Mesendoderm (in vitro differentiated cells): ENCODE results near the gene ARHGAP9.

Source experiments
- DNase-seq: peaks from one replicate; pipeline ENCODE4 v3.0.0; 2013
- H2AK5ac ChIP-seq: 2 replicates; pipeline ENCODE4 v1.6.1; 2013; ENCODE audit warnings: low read length, inconsistent platforms
- H2BK120ac ChIP-seq: 2 replicates; pipeline ENCODE4 v1.6.1; 2013; ENCODE audit warnings: low read depth, mild to moderate bottlenecking, low read length, moderate library complexity, mixed read lengths
- H2BK15ac ChIP-seq: replicated peaks from 2 replicates; pipeline ENCODE4 v1.6.1; 2013; ENCODE audit warnings: low read depth, mild to moderate bottlenecking, moderate library complexity
- H2BK5ac ChIP-seq: 2 replicates; pipeline ENCODE4 v1.6.1; 2013; ENCODE audit warnings: low read length, inconsistent platforms
- H3K18ac ChIP-seq: 2 replicates; pipeline ENCODE4 v1.6.1; 2013; ENCODE audit warnings: mild to moderate bottlenecking, low read length, mixed read lengths
- H3K23ac ChIP-seq: one replicate; pipeline ENCODE4 v1.6.1; 2013; ENCODE audit warnings: low read length
- H3K27ac ChIP-seq: 2 replicates; pipeline ENCODE4 v1.5.1; 2013; ENCODE audit warnings: low read depth, mild to moderate bottlenecking, inconsistent platforms, low read length, moderate library complexity
- H3K27me3 ChIP-seq: 2 replicates; pipeline ENCODE4 v1.6.1; 2013; ENCODE audit warnings: low read length, control low read depth, mild to moderate bottlenecking, inconsistent platforms; ENCODE audit not compliant: insufficient read depth, poor library complexity
- H3K36me3 ChIP-seq: 2 replicates; pipeline ENCODE4 v1.6.1; 2013; ENCODE audit warnings: low read length, inconsistent platforms; ENCODE audit not compliant: control insufficient read depth, insufficient read depth
- H3K4ac ChIP-seq: one replicate; pipeline ENCODE4 v1.6.1; 2013; ENCODE audit warnings: low read depth, mild to moderate bottlenecking, low read length, moderate library complexity
- H3K4me1 ChIP-seq: 2 replicates; pipeline ENCODE4 v1.6.1; 2013; ENCODE audit warnings: low read depth, low read length, inconsistent platforms; ENCODE audit not compliant: control insufficient read depth
- H3K4me2 ChIP-seq: 2 replicates; pipeline ENCODE4 v1.6.1; 2013; ENCODE audit warnings: low read length
- H3K4me3 ChIP-seq: 2 replicates; pipeline ENCODE4 v1.5.1; 2013; ENCODE audit warnings: mild to moderate bottlenecking, low read length
- H3K56ac ChIP-seq: one replicate; pipeline ENCODE4 v1.6.1; 2013; ENCODE audit warnings: low read length
- H3K79me1 ChIP-seq: 2 replicates; pipeline ENCODE4 v1.6.1; 2013; ENCODE audit warnings: low read length, inconsistent platforms
- H3K79me2 ChIP-seq: 2 replicates; pipeline ENCODE4 v1.6.1; 2013; ENCODE audit warnings: mild to moderate bottlenecking, low read length; ENCODE audit not compliant: control insufficient read depth, insufficient read depth
- H3K9ac ChIP-seq: 2 replicates; pipeline ENCODE4 v1.6.1; 2013; ENCODE audit warnings: low read length, inconsistent platforms
- H4K5ac ChIP-seq: one replicate; pipeline ENCODE4 v1.6.1; 2013; ENCODE audit warnings: low read length
- H4K8ac ChIP-seq: one replicate; pipeline ENCODE4 v1.6.1; 2013; ENCODE audit warnings: low read depth, mild to moderate bottlenecking, control low read depth, low read length, moderate library complexity
- WGBS: extraction: QIAGEN DNeasy Blood & Tissue Kit; methylation state at CpG from one replicate; pipeline ENCODE4 v1.1.7; 2013; ENCODE audit warnings: low lambda C conversion rate, missing lambda C conversion rate; ENCODE audit not compliant: insufficient coverage; ENCODE audit errors: extremely low coverage; 5-methylcytosine and 5-hydroxymethylcytosine counted together

ARHGAP9 gene

GRCh38 chr12:57459055-57459749 is 20.5 kb downstream of the ARHGAP9 start:
- Histone ChIP-seq H3K9ac (peak overlapping the region; percentile 63), H3K36me3 (no peaks in the 10 kb centered on the region), H3K4me2 (peak overlapping the region; percentile 49), H3K23ac (no peak overlapping the region), H2BK5ac (no peak overlapping the region), H2BK120ac (no peak overlapping the region), H2BK15ac (no peak overlapping the region), H3K79me1 (no peaks in the 10 kb centered on the region), H4K5ac (no peak overlapping the region), H3K79me2 (no peaks in the 10 kb centered on the region), H3K56ac (peak overlapping the region; percentile 85), H3K27me3 (no peaks in the 10 kb centered on the region), H3K27ac (no peak overlapping the region), H3K18ac (peak overlapping the region; percentile 65), H3K4me3 (peak overlapping the region; percentile 8), H3K4ac (no peak overlapping the region), H3K4me1 (peaks cover 10% of the 10 kb centered on the region), H4K8ac (no peak overlapping the region), H2AK5ac (no peak overlapping the region)
- no CpG with 5 or more reads among the region's 24 CpGs for WGBS
- peak; percentile 99 for DNase-seq

- Histone ChIP-seq H3K4me2 (peak overlapping the region; percentile 17), H3K4me3 (no peak overlapping the region), H3K79me1 (no peaks in the 10 kb centered on the region), H3K4ac (peak overlapping the region; percentile 26), H3K27me3 (no peaks in the 10 kb centered on the region), H3K23ac (no peak overlapping the region), H3K18ac (peak overlapping the region; percentile 65), H4K8ac (no peak overlapping the region), H3K36me3 (no peaks in the 10 kb centered on the region), H3K9ac (peak overlapping the region; percentile 63), H2AK5ac (no peak overlapping the region), H3K4me1 (peaks cover 10% of the 10 kb centered on the region), H4K5ac (no peak overlapping the region), H2BK5ac (peak overlapping the region; percentile 70), H2BK15ac (no peak overlapping the region), H3K27ac (peak overlapping the region; percentile 45), H3K79me2 (no peaks in the 10 kb centered on the region), H2BK120ac (no peak overlapping the region), H3K56ac (peak overlapping the region; percentile 80)
- WGBS, result no CpG with 5 or more reads among the region's 3 CpGs
- no peak for DNase-seq
Measured at GRCh38 chr12:57458665-57459054, 21.0 kb downstream of the ARHGAP9 start.

GRCh38 chr12:57456737-57457490 is 22.8 kb downstream of the ARHGAP9 start:
- DNase-seq, result no peak
- Histone ChIP-seq H3K27me3 (no peaks in the 10 kb centered on the region), H2BK15ac (no peak overlapping the region), H4K8ac (no peak overlapping the region), H3K36me3 (no peaks in the 10 kb centered on the region), H3K23ac (no peak overlapping the region), H3K79me1 (no peaks in the 10 kb centered on the region), H4K5ac (no peak overlapping the region), H3K4me1 (peaks cover 12% of the 10 kb centered on the region), H3K4me2 (peak overlapping the region; percentile 8), H2BK5ac (no peak overlapping the region), H3K18ac (no peak overlapping the region), H3K4me3 (no peak overlapping the region), H3K9ac (peak overlapping the region; percentile 61), H3K79me2 (no peaks in the 10 kb centered on the region), H3K27ac (no peak overlapping the region), H2BK120ac (no peak overlapping the region), H3K4ac (no peak overlapping the region), H3K56ac (peak overlapping the region; percentile 79), H2AK5ac (no peak overlapping the region)
- no CpG with 5 or more reads among the region's 6 CpGs for WGBS

GRCh38 chr12:57456145-57456700 is 23.4 kb downstream of the ARHGAP9 start:
- Histone ChIP-seq H4K8ac (no peak overlapping the region), H3K18ac (no peak overlapping the region), H3K56ac (peak overlapping the region; percentile 75)

GRCh38 chr12:57455374-57456144 is 24.1 kb downstream of the ARHGAP9 start:
- H3K4me1 ChIP-seq, result peaks cover 12% of the 10 kb centered on the region
- no CpG with 5 or more reads among the region's 10 CpGs for WGBS

More at GRCh38 chr12:57456145-57456700, 23.4 kb downstream of the ARHGAP9 start:
- Histone ChIP-seq H3K27ac (no peak overlapping the region), H4K5ac (no peak overlapping the region), H3K4me3 (peak overlapping the region; percentile 4), H3K79me2 (no peaks in the 10 kb centered on the region), H3K4me2 (peak overlapping the region; percentile 47), H2BK15ac (no peak overlapping the region), H3K36me3 (no peaks in the 10 kb centered on the region), H3K4me1 (peaks cover 12% of the 10 kb centered on the region), H3K9ac (peak overlapping the region; percentile 61), H2AK5ac (no peak overlapping the region), H3K23ac (no peak overlapping the region), H2BK5ac (no peak overlapping the region), H3K27me3 (no peaks in the 10 kb centered on the region), H3K4ac (no peak overlapping the region), H2BK120ac (no peak overlapping the region), H3K79me1 (no peaks in the 10 kb centered on the region)
- WGBS, result no CpG with 5 or more reads among the region's 15 CpGs
- DNase-seq, result peak; percentile 94

More at GRCh38 chr12:57455374-57456144, 24.1 kb downstream of the ARHGAP9 start:
- Histone ChIP-seq H3K4me3 (peak overlapping the region; percentile 4), H3K23ac (no peak overlapping the region), H3K4ac (no peak overlapping the region), H4K8ac (no peak overlapping the region), H3K56ac (peak overlapping the region; percentile 79), H3K18ac (peak overlapping the region; percentile 2), H3K4me2 (peak overlapping the region; percentile 47), H2BK5ac (no peak overlapping the region), H3K27ac (no peak overlapping the region), H4K5ac (no peak overlapping the region), H3K27me3 (no peaks in the 10 kb centered on the region), H2BK15ac (no peak overlapping the region), H2BK120ac (no peak overlapping the region), H2AK5ac (no peak overlapping the region), H3K36me3 (no peaks in the 10 kb centered on the region), H3K79me1 (no peaks in the 10 kb centered on the region), H3K9ac (peak overlapping the region; percentile 48), H3K79me2 (no peaks in the 10 kb centered on the region)
- peak; percentile 51 for DNase-seq
